Measurements from ENCODE around the gene ST6GALNAC2.
"Not testable (repeated sequence)": the region's sequence is repeated elsewhere in the genome, so short reads cannot be mapped to it uniquely, and the experiment has no call there.

ST6GALNAC2 gene

DNA sequence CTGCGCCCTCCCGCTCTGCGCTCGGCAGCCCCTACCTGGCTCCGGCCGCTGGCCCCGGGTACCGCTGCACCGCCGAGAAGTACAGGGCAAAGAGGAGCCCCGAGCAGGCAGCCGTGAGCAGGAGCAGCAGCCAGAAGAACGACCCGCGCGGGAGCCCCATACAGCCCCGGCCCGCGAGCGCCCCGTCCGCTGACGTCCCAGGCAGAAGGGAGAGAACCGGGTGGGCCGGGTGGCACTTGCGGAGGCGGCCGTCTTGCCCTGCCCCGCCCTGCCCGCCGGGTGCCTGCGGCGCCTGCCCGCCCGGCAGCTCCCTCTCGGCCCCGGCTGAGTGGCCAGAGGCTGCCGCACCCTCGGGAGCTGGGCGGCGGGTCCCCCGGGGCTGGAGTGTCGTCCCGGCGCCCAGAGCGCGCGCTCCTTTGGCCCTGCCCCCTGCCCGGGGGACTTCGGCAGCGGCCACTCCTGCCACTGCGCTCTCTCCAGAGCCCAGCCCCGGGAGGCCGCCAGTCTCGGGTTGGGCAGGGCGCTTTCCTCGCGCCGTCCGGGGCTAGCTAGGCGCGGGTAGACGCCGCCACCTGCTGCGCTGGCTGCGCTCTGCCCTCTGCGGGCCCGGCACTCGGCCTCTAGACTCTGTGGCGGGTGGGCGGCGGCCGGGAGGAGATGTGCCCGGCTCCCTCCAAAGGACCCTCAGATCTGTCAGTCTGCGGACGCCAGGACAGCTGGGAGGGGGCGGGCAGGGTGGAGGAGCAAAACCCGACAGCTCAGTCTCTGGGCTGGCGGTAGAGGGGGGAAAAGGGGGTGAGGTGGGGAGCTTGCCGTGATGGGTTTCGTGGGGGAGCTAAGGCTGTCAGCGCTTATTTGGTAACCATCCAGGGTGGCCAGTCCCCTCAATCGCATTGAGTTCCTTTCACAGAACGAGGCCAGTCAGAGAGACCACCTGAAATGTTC, at the start of gene ST6GALNAC2:
ST6GALNAC2 (minus strand) TSS at position 212 of the 945 bp plus-strand sequence; CDS start at position 160, 52 bp downstream.
- DNase-seq: peak; percentile 43 to 52

DNA sequence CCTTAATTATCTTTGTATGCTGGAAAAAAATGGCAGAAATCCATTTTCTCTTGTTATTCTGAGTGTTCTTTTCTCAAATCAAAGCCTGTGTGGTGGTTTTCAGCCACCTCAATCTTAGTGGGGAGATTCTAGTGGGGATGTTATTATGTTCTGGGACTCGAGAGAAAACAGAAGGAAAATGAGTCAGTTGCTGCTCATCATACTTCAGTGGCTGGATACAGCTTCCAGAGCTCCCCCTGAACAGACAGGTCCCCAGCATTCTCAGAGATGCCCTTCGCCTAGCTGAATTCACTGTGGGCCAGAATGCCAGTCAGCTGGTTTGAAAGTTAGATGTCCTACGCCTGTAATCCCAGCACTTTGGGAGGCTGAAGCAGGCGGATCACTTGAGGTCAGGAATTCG, 49.4 kb upstream of the ST6GALNAC2 start:
- DNase-seq: no peak

DNA sequence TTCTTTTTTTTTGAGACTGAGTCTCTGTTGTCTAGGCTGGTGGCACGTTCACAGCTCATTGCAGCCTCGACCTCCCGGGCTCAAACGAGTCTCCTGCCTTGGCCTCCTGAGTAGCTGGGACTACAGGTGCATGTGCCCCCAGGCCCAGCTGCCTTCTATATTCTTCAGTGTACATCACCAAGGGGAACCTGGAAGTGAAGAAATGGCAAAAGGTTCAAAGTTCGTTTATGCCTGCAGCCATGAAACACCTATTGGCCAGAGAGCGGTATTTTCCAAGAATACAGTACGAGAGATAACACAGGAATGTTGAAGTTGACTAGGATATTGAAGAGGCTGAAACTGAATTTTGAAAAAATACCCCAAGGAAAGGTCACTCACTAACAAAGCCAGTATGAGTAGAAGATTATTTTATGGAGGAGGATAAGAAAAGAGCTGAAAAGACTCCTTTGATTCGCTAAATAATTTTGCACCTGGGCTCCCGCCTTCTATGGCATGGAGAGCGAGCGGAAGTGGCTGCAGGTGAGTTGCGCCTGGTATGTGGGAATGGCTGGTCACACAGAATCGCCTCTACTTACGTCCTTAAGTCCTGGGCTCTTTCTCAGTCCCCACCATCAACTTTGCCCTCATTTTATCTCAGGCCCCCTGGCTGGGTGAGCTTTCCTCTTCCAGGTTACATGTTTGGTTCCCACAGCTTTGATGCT, 48.1 kb upstream of the ST6GALNAC2 start:
- no peak for DNase-seq

DNA sequence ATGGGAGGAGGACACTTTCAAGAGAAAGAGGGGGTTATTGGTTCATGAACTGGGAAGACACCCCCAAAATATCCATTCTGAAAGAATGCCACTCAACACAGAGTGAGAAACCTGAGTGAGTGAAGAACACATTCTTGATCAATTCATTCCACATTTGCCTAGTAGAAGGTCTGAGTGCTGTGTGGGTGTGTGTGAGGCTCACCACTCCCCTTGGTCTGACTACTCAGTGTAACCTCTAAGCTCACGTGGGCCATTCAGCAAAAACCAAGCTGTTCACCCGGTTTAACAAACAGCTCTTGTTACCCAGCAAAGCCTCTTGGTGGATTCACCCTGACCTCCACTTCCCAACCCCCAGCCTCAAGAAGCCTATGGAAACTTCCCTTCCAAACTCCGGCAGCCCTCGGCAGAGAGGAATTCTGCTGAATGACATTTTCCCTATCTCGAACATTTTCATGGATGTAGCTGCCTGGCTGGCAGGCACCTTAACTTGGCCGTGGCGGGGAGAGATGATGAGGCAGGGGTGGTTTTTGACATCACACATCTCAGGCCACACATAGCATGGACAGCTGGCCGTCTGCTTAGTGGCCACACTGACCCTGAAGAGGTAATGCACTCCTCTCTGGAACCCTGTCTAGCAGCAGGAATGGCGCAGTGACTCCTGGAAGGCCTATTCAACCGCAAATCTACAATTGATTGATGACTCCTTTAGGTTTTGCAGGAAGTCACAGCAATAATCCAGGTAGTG, 46.3 kb upstream of the ST6GALNAC2 start:
- DNase-seq: no peak

DNA sequence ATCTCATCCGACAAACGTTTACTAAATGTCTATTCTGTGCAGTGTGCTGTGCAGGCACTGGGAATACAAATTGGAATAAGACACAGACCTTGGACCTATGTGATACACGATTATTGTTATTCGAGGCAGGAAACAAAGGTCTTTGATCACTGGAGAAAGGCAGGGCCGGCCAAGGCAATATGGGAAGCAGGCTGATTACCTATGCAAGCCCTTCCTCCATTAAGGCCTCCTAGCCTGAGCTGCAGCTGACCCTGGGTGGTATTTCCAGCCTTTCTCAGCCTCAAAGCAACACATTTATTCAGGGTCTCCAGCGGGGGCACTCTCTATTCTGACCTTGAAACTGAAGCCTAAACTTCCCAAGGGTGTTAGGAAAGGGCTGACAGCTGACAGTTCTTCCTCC, 44.5 kb upstream of the ST6GALNAC2 start:
- DNase-seq: no peak

DNA sequence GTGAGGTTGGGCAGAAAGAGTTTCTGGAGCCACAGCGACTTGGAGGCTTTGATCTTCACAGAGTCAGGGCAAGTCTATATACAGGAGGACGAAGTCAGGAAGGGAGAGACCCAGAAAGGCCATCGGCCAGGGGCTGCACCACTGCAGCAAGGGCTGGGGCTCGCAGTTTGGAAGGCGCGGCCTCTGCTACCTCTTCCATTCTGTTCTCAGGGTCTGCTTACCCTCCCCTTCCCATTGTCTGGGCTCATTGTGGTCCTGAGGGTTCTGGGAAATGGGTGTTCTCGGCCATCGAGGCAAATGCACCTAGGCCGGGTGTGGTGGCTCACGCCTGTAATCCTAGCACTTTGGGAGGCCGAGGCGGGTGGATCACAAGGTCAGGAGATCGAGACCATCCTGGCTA, 41.9 kb upstream of the ST6GALNAC2 start:
- no peak for DNase-seq

DNA sequence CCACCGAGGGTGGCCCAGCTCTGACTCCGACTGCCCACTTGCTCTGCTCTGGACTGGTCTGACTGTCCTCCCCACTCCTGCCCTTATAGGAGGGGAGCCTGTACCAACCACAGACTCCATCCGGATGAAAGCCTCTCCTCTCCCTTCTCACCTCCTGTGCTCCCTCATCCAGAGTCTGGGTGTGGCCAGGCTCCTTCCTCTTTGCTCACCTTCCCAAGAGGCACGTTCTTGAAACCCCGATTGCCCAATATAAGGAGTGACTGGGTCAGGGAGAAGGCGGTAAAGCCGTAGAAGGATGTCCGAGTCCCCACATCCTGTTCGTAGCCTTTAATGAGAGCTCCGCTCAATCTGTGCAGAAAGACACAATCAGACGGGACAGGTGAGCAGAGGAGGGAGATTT, 40.8 kb upstream of the ST6GALNAC2 start:
- no peak for DNase-seq

DNA sequence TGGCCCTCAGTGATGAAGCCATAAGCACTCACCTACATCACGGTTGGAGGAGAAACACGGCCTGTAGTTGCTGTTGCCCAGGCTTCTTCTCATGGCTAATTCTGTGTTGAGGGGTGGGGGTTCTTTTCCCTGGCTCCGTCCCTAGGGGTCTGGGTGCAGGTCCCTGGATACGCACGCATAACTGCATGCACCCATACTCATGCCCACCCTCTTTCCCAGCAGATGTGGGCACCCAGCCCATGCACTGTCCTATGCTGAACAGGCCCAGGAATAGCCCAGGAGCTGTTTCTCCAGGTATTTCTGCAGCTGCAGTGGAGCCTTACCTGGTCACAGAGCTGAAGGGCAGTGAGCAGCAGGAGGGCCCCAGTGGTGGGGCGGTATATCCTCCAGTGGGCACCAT, 39.8 kb upstream of the ST6GALNAC2 start:
- DNase-seq: no peak

DNA sequence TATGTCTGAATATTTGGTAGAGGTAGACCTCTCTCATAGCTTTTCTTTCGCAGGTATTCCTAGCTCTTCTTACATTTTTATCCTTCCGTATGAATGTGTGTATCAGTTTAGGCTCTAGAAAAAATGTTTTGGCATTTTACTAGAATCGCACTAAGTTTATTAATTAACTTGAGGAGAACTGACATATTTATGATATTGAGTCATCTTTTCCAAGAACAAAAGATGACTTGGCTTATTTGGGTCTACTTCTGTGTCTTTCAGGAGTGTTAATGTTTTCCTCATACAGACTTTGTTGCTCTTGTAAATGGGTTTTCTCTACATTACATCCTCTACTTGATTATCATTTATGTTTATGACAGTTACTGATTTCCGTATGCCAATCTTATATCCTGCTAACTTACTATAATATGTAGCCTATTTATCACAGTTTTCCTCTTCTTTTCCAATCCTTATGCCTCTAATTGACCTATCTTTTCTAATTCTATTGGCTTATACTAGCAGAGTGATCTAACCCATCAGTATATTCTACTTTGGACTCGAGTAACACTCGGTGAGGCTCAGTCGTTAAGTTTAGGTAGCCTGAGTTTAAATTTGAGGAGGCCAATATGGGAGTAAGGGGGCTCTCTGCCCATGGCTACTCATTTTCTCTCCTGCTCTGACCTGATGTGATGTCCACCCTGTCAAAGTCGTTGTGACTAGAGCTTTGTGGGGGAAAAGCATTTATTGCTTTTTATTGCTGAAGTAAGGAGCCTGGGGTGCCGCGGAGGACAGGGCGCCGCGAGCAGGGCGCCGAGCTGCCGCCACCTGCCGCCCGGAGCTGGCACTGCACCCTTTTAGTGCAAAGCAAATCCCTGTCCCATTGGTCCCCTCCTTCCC, 37.8 kb upstream of the ST6GALNAC2 start:
- DNase-seq: peak; percentile 82 to 84

DNA sequence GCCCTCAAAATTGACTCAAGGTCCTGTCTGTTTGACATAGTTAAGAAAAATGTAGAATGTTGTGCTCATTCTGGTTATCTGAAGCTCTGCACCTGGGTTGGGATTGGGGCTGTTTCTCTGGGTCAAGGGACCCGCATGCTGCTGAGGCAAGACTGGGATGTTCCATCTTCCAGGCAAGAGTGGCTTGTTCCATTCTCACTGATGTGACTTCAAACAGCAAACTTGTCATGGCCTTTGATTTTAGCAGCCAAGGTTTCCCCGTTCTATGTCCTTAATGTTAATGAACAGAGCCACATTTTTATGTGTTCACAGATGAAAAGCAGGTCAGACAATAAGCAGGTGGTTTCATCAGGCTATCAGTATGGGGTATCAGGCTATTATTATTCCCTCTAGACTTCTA, 32.2 kb upstream of the ST6GALNAC2 start:
- no peak for DNase-seq

DNA sequence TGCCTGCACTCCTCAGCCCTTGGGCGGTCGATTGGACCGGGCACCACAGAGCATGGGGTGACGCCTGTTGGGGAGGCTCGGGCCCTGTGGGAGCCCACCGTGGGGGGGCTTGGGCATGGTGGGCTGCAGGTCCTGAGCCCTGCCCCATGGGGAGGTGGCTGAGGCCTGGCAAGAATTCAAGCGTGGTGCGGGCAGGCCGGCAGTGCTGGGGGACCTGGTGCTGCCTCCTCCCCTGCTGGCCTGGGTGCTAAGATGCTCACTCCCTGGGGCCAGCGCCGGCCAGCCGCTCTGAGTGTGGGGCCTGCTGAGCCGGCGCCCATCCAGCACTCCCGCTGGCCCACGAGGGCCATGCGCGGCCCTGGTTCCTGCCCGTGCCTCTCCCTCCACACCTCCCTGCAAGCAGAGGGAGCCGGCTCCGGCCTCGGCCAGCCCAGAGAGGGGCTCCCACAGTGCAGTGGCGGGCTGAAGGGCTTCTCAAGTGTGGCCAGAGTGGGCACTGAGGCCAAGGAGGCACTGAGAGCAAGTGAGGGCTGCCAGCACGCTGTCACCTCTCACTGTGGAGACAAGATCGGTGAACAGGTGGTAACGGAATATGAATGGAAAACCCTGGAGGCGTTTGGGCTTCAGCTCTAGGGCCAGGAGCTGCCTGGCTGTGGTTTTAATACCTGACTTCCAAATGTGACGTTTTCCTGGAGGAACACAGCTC, 29.4 kb upstream of the ST6GALNAC2 start:
- DNase-seq: no peak

DNA sequence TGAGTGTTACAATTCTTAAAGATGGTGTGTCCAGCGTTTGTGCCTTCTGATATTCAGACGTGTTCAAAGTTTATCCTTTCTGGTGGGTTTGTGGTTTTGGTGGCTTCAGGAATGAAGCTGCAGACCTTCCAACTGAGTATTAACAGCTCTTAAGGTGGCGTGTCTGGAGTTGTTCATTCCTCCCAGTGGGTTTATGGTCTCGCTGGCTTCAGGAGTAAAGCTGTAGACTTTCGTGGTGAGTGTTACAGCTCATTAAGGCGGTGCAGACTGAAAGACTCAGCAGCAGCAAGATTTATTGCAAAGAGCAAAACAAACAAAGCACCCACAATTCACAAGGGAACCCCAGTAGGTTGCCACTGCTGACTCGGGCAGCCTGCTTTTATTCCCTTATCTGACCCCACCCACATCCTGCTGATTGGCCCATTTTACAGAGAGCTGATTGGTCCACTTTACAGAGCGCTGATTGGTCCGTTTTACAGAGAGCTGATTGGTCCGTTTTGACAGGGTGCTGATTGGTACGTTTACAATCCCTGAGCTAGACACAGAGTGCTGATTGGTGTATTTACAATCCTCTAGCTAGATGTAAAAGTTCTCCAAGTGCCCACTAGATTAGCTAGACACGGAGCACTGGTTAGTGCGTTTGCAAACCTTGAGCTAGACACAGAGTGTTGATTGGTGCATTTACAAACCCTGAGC, 28.6 kb upstream of the ST6GALNAC2 start:
- DNase-seq: peak in 1 of 2 experiments; percentile 16

DNA sequence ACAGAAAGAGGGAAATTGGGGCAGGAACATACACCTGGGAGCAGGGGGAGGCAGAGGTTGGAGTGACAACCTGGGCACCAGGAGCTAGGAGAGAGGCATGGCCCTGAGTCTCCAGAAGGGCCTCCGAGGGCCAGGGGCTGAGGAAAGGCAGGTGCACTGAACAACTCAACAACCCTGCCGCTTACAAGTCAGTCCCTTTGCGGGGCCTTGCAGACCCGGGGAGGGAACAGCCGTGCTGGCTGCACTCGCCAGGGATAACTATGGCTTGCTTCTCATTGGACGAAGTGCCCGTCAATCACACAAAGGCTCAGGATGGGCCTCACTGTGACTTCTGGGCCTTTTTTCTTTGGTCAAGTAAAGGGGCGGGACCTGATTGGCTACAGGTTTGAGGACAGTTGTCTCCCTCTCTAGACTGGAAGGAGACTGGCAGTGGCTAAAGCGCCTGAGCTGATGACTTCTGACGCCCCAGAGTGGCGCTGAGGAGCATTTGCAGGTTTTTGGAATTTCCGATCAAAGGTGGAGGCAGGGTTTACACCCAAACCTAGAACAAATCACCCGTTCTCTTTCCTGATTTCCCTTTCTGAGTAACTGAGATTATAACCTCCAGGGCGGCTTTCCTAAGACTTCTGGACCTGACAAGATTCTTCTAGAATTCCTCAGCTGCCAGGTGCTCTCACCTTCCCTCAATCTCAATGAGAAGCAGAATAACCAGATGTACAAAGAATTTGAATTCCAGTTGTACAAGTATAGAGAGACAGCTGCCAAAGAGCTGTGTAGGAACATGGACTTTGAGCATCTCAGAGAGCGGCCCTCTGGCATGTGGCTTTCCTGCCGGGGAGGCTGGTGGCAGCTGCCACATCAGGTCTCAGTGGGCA, 27.6 kb upstream of the ST6GALNAC2 start:
- DNase-seq: no peak

DNA sequence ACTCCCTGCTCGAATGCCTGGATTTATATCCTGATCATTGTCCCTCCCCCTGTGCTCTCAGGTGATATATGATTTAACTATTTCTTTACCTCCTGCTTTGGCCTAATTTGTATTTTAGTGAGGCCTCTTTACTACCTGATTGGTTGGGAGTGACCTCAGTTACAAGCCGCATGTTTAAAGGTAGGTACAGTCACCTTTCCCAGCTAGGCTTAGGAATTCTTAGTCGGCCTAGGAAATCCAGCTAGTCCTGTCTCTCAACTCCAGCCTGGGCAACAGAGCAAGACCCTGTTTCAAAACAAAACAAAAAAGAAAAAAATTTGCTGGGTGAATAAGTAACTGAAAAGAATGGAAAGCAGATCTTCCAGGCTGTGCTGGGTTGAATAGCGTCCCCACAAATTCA, 26.8 kb upstream of the ST6GALNAC2 start:
- no peak for DNase-seq

DNA sequence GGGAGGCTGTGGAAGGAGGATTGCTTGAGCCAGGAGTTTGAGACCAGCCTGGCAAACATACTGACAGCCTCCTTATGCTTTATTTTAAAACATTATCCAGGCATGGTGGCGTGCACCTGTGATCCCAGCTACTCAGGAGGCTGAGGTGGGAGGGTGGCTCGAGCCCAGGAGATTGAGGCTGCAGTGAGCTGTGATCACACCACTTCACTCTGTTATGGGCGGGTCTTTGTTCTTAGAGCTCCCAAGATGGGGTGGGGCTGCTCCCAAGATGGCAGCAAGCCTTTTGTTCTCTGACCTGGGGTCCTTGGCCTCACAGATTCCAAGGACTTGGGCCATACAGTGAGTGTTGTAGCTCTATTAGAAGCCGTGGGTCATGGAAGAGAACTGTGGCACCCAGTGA, 26.1 kb upstream of the ST6GALNAC2 start:
- no peak for DNase-seq

DNA sequence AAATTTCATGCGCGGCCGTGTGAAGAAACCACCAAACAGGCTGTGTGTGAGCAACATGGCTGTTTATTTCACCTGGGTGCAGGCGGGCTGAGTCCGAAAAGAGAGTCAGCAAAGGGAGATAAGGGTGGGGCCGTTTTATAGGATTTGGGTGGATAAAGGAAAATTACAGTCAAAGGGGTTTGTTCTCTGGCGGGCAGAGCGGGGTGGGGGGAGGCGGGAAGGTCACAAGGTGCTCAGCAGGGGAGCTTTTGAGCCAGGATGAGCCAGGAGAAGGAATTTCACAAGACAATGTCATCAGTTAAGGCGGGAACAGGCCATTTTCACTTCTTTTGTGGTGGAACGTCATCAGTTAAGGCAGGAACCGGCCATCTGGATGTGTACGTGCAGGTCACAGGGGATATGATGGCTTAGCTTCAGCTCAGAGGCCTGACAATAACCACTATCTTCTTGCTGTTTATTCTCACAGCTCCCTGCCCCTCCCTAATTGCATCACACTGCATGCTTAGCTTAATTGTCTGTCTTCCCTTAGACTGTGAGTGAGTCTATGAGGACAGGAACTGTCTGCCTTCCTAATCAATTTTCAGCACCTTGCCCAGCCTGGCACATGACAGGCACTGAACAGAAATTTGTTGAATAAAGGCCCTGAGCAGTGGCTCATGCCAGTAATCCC, 25.6 kb upstream of the ST6GALNAC2 start:
- DNase-seq: not testable (repeated sequence)

DNA sequence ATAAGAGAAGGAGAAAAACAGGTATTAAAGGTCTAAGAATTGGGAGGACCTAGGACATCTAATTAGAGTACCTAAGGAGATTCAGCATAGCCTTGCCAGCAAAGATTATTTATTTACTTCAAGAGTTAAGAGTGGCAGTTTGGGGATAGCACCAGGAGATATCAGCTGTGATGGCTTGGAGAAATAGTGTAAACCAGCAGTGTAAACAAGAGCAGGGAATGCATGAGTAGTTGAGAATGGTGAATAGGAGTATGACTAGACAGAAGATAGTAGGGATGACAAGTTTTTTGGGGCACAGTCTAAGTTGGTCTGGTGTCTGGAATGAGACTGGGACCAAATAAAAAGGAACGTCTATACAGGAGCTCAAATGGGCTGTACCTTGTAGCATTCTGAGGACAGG, 21.0 kb upstream of the ST6GALNAC2 start:
- DNase-seq: not testable (repeated sequence)

DNA sequence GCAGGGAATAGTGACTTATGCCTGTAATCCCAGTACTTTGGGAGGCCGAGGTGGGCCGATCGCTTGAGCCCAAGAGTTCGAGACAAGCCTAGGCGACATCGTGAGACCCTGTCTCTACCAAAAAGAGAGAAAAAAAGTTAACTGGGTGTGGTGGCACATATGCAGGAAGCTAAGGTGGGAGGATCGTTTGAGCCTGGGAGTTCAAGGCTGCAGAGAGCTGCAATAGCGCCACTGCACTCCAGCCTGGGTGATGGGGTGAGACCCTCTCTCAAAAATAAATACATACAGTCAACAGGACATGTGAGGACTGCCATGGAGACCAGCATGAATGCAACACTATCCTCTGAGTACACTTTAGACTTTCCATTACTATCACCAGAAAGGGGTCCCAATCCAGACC, 15.4 kb upstream of the ST6GALNAC2 start:
- DNase-seq: no peak

DNA sequence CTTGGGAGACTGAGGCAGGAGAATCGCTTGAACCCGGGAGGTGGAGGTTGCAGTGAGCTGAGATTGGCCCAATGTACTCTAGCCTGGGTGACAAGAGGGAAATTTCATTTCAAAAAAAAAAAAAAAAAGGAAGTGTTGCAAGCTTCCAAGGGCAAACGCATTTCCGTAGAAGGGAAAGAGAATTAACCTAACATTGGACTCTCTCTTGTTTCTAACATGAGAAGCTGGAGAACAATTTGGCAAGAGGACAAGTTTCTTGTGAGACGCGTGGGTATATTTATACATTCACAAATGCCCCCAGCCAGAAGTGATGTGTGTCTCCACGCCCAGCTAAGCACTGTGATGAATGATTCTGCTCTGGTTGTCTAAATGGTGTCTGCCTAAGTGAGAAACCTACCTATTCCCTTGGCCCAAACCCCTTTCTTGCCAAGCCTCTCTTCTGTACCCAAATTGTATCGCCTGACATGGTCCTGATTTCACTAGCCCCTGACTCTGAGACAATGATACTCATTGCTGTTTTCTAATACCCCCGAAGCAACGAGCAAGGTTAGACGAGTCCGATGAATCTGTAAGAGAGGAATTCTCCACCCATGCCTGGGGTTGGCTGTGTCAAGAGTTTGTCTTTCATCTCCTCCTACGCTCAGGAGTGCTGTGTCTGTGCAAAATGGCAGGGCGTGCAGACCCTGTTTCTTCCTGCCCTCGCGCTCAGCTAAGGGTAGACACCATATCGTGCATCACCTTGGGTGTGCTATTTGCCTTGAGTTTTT, 14.2 kb upstream of the ST6GALNAC2 start:
- no peak for DNase-seq

Measured in activated CD4-positive, alpha-beta T cell treated with anti-CD3 and anti-CD28 coated beads, Interleukin-2, amount 50 U/mL, for 48 hours (primary cell).